Measurements from ENCODE around the gene SLC24A5. TPM values are rescaled to one million over a fixed set of nuclear protein-coding genes. Genes with fewer than 3 reads are reported as not detected.

SLC24A5 gene
- total and polyA plus RNA-seq, 7 donors: 0.36 TPM; not detected in 6

- no peak for DNase-seq
Measured at GRCh38 chr15:48089702-48090101, 31.1 kb upstream of the SLC24A5 start.

GRCh38 chr15:48090115-48090514, 30.7 kb upstream of the SLC24A5 start:
- H3K36me3 ChIP-seq: no peaks in the 10 kb centered on the region

More at GRCh38 chr15:48089702-48090101, 31.1 kb upstream of the SLC24A5 start:
- no peak for TF ChIP-seq POLR2AphosphoS5 (IDR thresholded peaks at IDR 0.05)
- TF ChIP-seq POLR2A (IDR thresholded peaks at IDR 0.05): no peak
- no peak for TF ChIP-seq EP300 (IDR thresholded peaks at IDR 0.05)
- TF ChIP-seq CTCF (IDR thresholded peaks at IDR 0.05): no peak
- H3K9me3 ChIP-seq: no peaks in the 10 kb centered on the region
- no peaks in the 10 kb centered on the region for H3K36me3 ChIP-seq
- H3K4me3 ChIP-seq: no peak overlapping the region
- no peaks in the 10 kb centered on the region for H3K4me1 ChIP-seq
- no peaks in the 10 kb centered on the region for H3K27me3 ChIP-seq
- no peak overlapping the region for H3K27ac ChIP-seq
- intact Hi-C loops (cut with DNase I): no loop called here
- 19 to 49% methylated on average over 6 of the region's 6 CpGs for WGBS, 2 donors

GRCh38 chr15:48090666-48091065, 30.1 kb upstream of the SLC24A5 start:
- TF ChIP-seq EP300 (IDR thresholded peaks at IDR 0.05) (no peak), CTCF (IDR thresholded peaks at IDR 0.05) (no peak), POLR2AphosphoS5 (IDR thresholded peaks at IDR 0.05) (no peak), POLR2A (IDR thresholded peaks at IDR 0.05) (no peak)
- intact Hi-C loops (cut with DNase I): no loop called here

More at GRCh38 chr15:48090115-48090514, 30.7 kb upstream of the SLC24A5 start:
- 5 to 55% methylated on average over 2 of the region's 2 CpGs for WGBS, 2 donors
- H3K4me1 ChIP-seq: no peaks in the 10 kb centered on the region
- intact Hi-C loops (cut with DNase I): no loop called here
- TF ChIP-seq CTCF (IDR thresholded peaks at IDR 0.05): no peak
- TF ChIP-seq POLR2A (IDR thresholded peaks at IDR 0.05): no peak
- H3K9me3 ChIP-seq: no peaks in the 10 kb centered on the region
- no peaks in the 10 kb centered on the region for H3K27me3 ChIP-seq
- DNase-seq: no peak
- no peak overlapping the region for H3K4me3 ChIP-seq
- H3K27ac ChIP-seq: no peak overlapping the region

GRCh38 chr15:48091522-48091921, 29.3 kb upstream of the SLC24A5 start:
- H3K27me3 ChIP-seq: no peaks in the 10 kb centered on the region
- H3K4me3 ChIP-seq: no peak overlapping the region
- TF ChIP-seq POLR2AphosphoS5 (IDR thresholded peaks at IDR 0.05) (no peak), EP300 (IDR thresholded peaks at IDR 0.05) (no peak), CTCF (IDR thresholded peaks at IDR 0.05) (no peak), POLR2A (IDR thresholded peaks at IDR 0.05) (no peak)
- H3K9me3 ChIP-seq: no peaks in the 10 kb centered on the region
- no peaks in the 10 kb centered on the region for H3K36me3 ChIP-seq
- H3K4me1 ChIP-seq: no peaks in the 10 kb centered on the region
- no peak overlapping the region for H3K27ac ChIP-seq
- WGBS, 2 donors: 82 to 86% methylated on average over 4 of the region's 4 CpGs
- DNase-seq: no peak
- intact Hi-C loops (cut with DNase I): no loop called here

More at GRCh38 chr15:48090666-48091065, 30.1 kb upstream of the SLC24A5 start:
- H3K9me3 ChIP-seq: no peaks in the 10 kb centered on the region
- H3K4me3 ChIP-seq: no peak overlapping the region
- no peak for DNase-seq
- H3K36me3 ChIP-seq: no peaks in the 10 kb centered on the region
- no peaks in the 10 kb centered on the region for H3K27me3 ChIP-seq
- no peak overlapping the region for H3K27ac ChIP-seq
- no peaks in the 10 kb centered on the region for H3K4me1 ChIP-seq
- 33 to 62% methylated on average over 3 of the region's 3 CpGs for WGBS, 2 donors

- Histone ChIP-seq H3K27me3 (no peaks in the 10 kb centered on the region), H3K4me1 (no peaks in the 10 kb centered on the region), H3K36me3 (no peaks in the 10 kb centered on the region), H3K4me3 (no peak overlapping the region), H3K9me3 (no peaks in the 10 kb centered on the region), H3K27ac (no peak overlapping the region)
- no peak for TF ChIP-seq CTCF (IDR thresholded peaks at IDR 0.05)
- no peak for TF ChIP-seq POLR2AphosphoS5 (IDR thresholded peaks at IDR 0.05)
- no peak for TF ChIP-seq EP300 (IDR thresholded peaks at IDR 0.05)
- 82 to 90% methylated on average over 4 of the region's 4 CpGs for WGBS, 2 donors
- no peak for DNase-seq
- intact Hi-C loops (cut with DNase I): no loop called here
Measured at GRCh38 chr15:48096355-48096786, 24.4 kb upstream of the SLC24A5 start.

All from sigmoid colon (tissue), 7 donors.